Measurements from ENCODE around the gene RFC3.

DNA sequence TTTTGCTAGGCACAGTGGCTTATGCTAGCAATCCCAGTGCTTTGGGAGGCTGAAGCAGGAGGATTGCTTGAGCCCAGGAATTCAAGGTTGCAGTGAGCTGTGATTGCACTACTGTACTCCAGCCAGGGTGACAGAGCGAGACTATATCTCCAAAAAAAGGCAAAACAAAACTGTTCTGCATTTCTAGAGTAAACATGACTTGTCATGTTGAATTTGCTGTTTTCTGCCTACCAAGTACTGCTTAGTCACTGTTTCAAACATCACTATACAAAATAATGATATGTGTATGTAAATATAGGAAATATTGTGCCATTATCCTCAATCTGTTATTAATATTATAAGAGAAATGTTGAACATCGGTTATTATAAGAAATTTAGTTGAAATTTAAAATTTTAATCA lies 9.2 kb downstream of the RFC3 start:
- TF ChIP-seq, protein P1, sequence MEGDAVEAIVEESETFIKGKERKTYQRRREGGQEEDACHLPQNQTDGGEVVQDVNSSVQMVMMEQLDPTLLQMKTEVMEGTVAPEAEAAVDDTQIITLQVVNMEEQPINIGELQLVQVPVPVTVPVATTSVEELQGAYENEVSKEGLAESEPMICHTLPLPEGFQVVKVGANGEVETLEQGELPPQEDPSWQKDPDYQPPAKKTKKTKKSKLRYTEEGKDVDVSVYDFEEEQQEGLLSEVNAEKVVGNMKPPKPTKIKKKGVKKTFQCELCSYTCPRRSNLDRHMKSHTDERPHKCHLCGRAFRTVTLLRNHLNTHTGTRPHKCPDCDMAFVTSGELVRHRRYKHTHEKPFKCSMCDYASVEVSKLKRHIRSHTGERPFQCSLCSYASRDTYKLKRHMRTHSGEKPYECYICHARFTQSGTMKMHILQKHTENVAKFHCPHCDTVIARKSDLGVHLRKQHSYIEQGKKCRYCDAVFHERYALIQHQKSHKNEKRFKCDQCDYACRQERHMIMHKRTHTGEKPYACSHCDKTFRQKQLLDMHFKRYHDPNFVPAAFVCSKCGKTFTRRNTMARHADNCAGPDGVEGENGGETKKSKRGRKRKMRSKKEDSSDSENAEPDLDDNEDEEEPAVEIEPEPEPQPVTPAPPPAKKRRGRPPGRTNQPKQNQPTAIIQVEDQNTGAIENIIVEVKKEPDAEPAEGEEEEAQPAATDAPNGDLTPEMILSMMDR (conservative IDR thresholded peaks at IDR 0.05; ENCODE audit: low read length) = no peak
- no peak for TF ChIP-seq EZH2phosphoT487 (IDR thresholded peaks at IDR 0.05; ENCODE audit: borderline replicate concordance)

All from Loucy (cell line).